Gastrocnemius medialis (tissue), 4 donors: ENCODE measurements around the gene NUBP2. TPM values are rescaled to one million over a fixed set of nuclear protein-coding genes. Genes with fewer than 3 reads are reported as not detected.

Experiments
- ATAC-seq, 2 donors: fragments of 150-250 bp; one replicate each; pipeline ENCODE4 v1.9.1; 2016
- DNase-seq, 2 donors: peaks; one replicate each; pipeline ENCODE4 v3.0.0-alpha.2; 2019
- H3K27ac ChIP-seq, 4 donors: fragments of 200-600 bp; sonication (generic); 1 replicate in 1 of 4; 2 replicates in 3 of 4; pipeline ENCODE4 v1.5.1; 2016 to 2018; ENCODE audit warnings: mild to moderate bottlenecking in 2 of 4, moderate library complexity in 1 of 4
- H3K27me3 ChIP-seq, 3 donors: fragments of 200-600 bp; sonication (generic) in 2 of 3; 1 replicate in 1 of 3; 2 replicates in 2 of 3; pipeline versions ENCODE4 v1.5.1 to v1.6.0; 2016 to 2019; ENCODE audit warnings: mild to moderate bottlenecking in 1 of 3, moderate library complexity in 1 of 3
- H3K36me3 ChIP-seq, 2 donors: fragments of 200-600 bp; sonication (generic) in 1 of 2; one replicate each; pipeline ENCODE4 v1.5.1; 2017 to 2018
- H3K4me1 ChIP-seq, 2 donors: fragments of 200-600 bp; sonication (generic) in 1 of 2; one replicate each; pipeline ENCODE4 v1.5.1; 2016 to 2017; ENCODE audit warnings: mild to moderate bottlenecking in 2 of 2
- H3K4me3 ChIP-seq, 4 donors: fragments of 200-600 bp; sonication (generic) in 3 of 4; 1 replicate in 1 of 4; 2 replicates in 3 of 4; pipeline ENCODE4 v1.5.1; 2016 to 2019; ENCODE audit warnings: mild to moderate bottlenecking in 2 of 4
- H3K9me3 ChIP-seq, 3 donors: fragments of 200-600 bp; sonication (generic) in 2 of 3; 1 replicate in 1 of 3; 2 replicates in 2 of 3; pipeline ENCODE4 v1.5.1; 2016 to 2019
- CTCF ChIP-seq, 5 experiments: fragments of 450-650 bp in 3 of 5; fragments of 200-600 bp in 2 of 5; sonication (generic) in 2 of 5; IDR thresholded peaks in 4 of 5; conservative IDR thresholded peaks in 1 of 5; 1 replicate in 4 of 5; 2 replicates in 1 of 5; pipeline ENCODE4 v1.5.1; 2016 to 2019; ENCODE audit warnings: antibody characterized with exemption in 5 of 5, mild to moderate bottlenecking in 3 of 5, moderate library complexity in 3 of 5
- POLR2A ChIP-seq, 2 donors: fragments of 450-650 bp; IDR thresholded peaks; one replicate each; pipeline ENCODE4 v1.6.1; 2017; ENCODE audit warnings: antibody characterized with exemption in 2 of 2, mild to moderate bottlenecking in 2 of 2, moderate library complexity in 2 of 2
- in situ Hi-C, 4 donors: fragments of 200-750 bp; cut with MboI; loops; one replicate each; pipeline versions ENCODE4 v1.15.0 to v1.8.0; 2017; ENCODE audit warnings: low sequenced_read_pairs in 4 of 4
- intact Hi-C: fragments of 100-400 bp; cut with DNase I; formaldehyde crosslinking; loops from one replicate; pipeline ENCODE4 v1.15.1; 2023; ENCODE audit warnings: low total_unique reads
- total RNA-seq, 4 donors: library from RNA; depleted of rRNA; stranded (reverse); fragments of >200 nt; gene quantifications; one replicate each; pipeline versions ENCODE4 v1.1.0 to v1.2.3, GENCODE V29; 2016

The NUBP2 gene
- total RNA-seq, 4 donors from 2014 or later: 77.3 to 163 (median 80.7) TPM

- no peak for TF ChIP-seq CTCF (IDR thresholded peaks at IDR 0.05 in 4 of 5, conservative IDR thresholded peaks at IDR 0.05 in 1 of 5)
- TF ChIP-seq POLR2A (IDR thresholded peaks at IDR 0.05): no peak
- Histone ChIP-seq H3K27me3 (no peaks in the 10 kb centered on the region), H3K27ac (peak overlapping the region in 2 of 4 donors; percentile 93 to 99), H3K9me3 (no peaks in the 10 kb centered on the region), H3K4me3 (no peak overlapping the region), H3K4me1 (peaks cover 22 to 46% of the 10 kb centered on the region in 2 donors), H3K36me3 (peaks cover 0 to 30% of the 10 kb centered on the region in 2 donors)
- in situ Hi-C loops: no loop called here
- intact Hi-C loops: loop anchor here (10.0 kb wide), 1 partner anchor 440 kb away; the partner anchor contains the start of genes BRICD5 and PGP
- DNase-seq: no peak
- no peak for ATAC-seq
Measured at GRCh38 chr16:1775006-1775845, 7.5 kb upstream of the NUBP2 start.

GRCh38 chr16:1775846-1776671, 6.7 kb upstream of the NUBP2 start:
- Histone ChIP-seq H3K36me3 (peaks cover 0 to 38% of the 10 kb centered on the region in 2 donors), H3K4me3 (no peak overlapping the region), H3K27me3 (no peaks in the 10 kb centered on the region), H3K4me1 (peaks cover 27 to 47% of the 10 kb centered on the region in 2 donors), H3K9me3 (no peaks in the 10 kb centered on the region), H3K27ac (no peak overlapping the region)
- ATAC-seq: no peak
- DNase-seq: no peak
- TF ChIP-seq POLR2A (IDR thresholded peaks at IDR 0.05): no peak
- no peak for TF ChIP-seq CTCF (IDR thresholded peaks at IDR 0.05 in 4 of 5, conservative IDR thresholded peaks at IDR 0.05 in 1 of 5)
- intact Hi-C loops (loop anchor here (10.0 kb wide), 1 partner anchor 439 kb away; the partner anchor contains the start of genes BRICD5 and PGP), in situ Hi-C loops (no loop called here)

DNA sequence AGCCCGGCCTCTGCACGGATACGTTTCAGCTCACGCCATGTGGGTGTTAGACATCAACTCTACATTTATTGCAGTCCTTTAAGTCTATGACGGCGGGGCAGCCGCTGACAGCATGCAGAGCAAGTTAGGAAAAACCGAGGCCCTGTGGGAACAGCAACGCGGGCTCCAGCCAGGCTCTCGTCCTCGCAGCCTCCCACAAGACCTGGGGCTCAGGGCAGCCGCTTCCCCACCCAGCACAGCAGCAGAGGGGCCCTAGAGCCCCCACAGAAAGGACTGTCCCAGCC, 6.1 kb upstream of the NUBP2 start:
- Histone ChIP-seq H3K4me1 (peaks cover 32 to 52% of the 10 kb centered on the region in 2 donors), H3K9me3 (no peaks in the 10 kb centered on the region), H3K36me3 (peaks cover 0 to 38% of the 10 kb centered on the region in 2 donors), H3K27ac (no peak overlapping the region), H3K27me3 (no peaks in the 10 kb centered on the region), H3K4me3 (no peak overlapping the region)
- in situ Hi-C loops (no loop called here), intact Hi-C loops (loop anchor here (10.0 kb wide), 1 partner anchor 438 kb away; the partner anchor contains the start of genes BRICD5 and PGP)
- TF ChIP-seq POLR2A (IDR thresholded peaks at IDR 0.05): no peak
- TF ChIP-seq CTCF (IDR thresholded peaks at IDR 0.05 in 4 of 5, conservative IDR thresholded peaks at IDR 0.05 in 1 of 5): no peak
- DNase-seq (no peak), ATAC-seq (no peak)

GRCh38 chr16:1776991-1777374, 5.8 kb upstream of the NUBP2 start:
- no peak overlapping the region for H3K27ac ChIP-seq
- peaks cover 0 to 38% of the 10 kb centered on the region in 2 donors for H3K36me3 ChIP-seq
- in situ Hi-C loops: no loop called here
- intact Hi-C loops: loop anchor here (10.0 kb wide), 1 partner anchor 438 kb away; the partner anchor contains the start of genes BRICD5 and PGP
- H3K4me1 ChIP-seq: peaks cover 31 to 50% of the 10 kb centered on the region in 2 donors
- TF ChIP-seq POLR2A (IDR thresholded peaks at IDR 0.05) (no peak), CTCF (IDR thresholded peaks at IDR 0.05 in 4 of 5, conservative IDR thresholded peaks at IDR 0.05 in 1 of 5) (no peak)
- H3K27me3 ChIP-seq: no peaks in the 10 kb centered on the region
- no peak for ATAC-seq
- H3K9me3 ChIP-seq: no peaks in the 10 kb centered on the region
- DNase-seq: no peak
- no peak overlapping the region for H3K4me3 ChIP-seq
